Cardiac atrium fibroblast (primary cell): Measurements from ENCODE around the gene TMEM144. TPM values are rescaled to one million over a fixed set of nuclear protein-coding genes. Genes with fewer than 3 reads are reported as not detected.

ENCODE experiments used
- total RNA-seq: library from RNA; depleted of rRNA; stranded (reverse); fragments of >200 nt; gene quantifications from 2 replicates; pipeline ENCODE4 v1.2.3, GENCODE V29; 2015

The TMEM144 gene
- total RNA-seq = 1.4 and 7.5 TPM in 2 replicates

DNA sequence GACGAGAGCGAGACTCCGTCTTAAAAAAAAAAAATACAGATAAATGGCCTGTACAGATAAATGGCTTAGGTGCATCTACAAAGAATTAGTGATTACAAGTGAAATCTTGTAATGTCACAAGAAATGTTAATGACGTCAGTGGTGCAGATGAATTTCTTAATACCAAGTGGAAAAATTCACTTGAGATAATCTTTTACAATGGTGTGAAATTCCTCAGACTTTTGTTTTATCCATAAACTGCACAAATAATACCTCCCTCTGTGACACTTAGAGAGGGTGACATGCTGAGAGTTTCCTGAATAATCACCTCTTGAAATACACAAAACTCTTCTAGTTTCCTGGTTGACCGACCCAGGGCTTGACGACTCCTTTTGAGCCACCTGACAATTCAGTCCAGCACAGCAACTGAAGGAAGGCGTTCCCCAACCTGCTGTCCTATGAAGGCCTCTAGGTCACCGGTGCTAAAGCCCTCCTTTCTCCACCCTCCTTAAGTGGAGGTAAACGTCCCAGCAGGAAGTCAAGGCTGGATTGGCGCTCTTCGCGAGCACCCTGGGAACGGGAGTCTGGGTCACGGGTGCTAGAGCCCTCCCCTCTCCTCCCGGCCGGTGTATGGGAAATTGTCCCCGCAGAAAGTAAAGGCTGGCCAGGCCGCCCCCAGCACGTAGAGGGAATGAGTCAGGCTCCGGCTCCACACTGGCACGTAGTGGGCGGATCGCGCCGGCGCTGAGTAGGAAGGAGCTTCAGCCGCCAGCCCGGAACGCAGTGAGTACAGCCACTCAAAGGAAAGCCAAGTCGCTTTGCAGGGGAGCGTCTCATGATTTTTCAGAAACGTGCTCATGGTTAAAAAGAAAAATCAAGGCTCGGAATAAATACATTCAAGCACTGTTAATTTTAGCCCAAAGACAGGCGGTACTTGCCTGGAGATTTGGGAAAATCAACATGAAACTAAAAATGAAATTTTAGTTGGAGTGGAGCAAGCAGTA, at the start of gene TMEM144:
TSS of gene TMEM144 (plus strand) at position 662 of the 983 bp plus-strand sequence. CDS start 2,182 bp downstream, outside the sequence.

DNA sequence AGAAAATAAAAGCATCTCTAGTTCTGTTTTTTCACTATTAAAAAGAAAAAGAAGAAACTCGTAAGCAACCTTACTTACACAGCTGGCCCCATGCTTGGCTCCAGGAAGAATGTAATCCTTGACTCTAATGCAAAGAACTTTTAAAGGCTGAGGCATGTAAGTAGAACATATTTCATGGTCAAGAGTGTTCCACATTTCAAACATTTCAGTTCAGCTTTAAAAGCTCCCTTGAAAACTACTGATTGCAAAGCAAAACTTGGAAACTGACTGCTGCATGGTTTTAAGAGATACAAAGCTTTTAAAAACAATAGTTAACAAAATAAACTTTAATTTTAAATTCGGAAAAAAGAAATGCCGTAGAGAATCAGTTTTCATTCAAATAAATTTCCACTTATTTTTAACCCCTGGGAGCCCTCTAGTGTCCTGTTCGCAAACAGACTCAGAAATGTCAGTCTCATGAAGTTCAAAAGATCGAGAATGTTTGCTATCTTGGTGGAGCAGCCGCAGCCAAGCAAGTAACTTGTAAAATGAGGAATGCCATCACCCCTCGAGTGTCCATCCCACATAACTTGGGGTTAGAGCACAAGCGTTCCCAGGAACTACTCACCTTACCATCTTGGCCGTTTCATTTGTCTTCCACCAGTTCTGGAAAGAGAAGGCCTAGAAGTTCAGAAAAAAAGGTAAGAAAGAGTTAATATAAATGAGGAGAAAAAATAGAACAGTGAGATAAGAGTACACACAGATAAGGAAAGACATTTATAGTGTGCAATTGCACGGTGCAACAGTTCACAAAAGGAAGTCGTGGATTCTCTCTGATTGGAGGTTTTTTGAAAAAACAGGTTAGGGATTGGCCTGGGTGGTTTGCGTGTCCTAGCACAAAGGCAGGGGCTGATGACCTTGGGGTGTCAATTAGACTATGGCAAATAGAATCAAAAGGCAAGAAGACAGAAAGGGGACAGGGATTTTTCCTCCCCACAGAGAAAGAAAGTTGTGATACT, 37.7 kb upstream of the TMEM144 start, which contains the start of gene GASK1B:
TSS of gene GASK1B (minus strand) at position 765 of the 998 bp plus-strand sequence. CDS start 1,650 bp downstream, outside the sequence.

Other genes with a start within 250 kb of the TMEM144 start
- gene GASK1B, start 37.5 kb upstream of the TMEM144 start, total RNA-seq = 56.9 and 88.6 TPM in 2 replicates